ENCODE data around the gene EEF2K. TPM values are rescaled to one million over a fixed set of nuclear protein-coding genes. Genes with fewer than 3 reads are reported as not detected.

Gene EEF2K
- polyA plus RNA-seq, 3 donors: 0.85 to 6.5 (median 1.7) TPM

- no peaks in the 10 kb centered on the region for H3K79me2 ChIP-seq (ENCODE audit: insufficient read depth, low read length)
- H3K9me3 ChIP-seq (replicated peaks in 1 of 2; ENCODE audit: control insufficient read depth in 1 of 2, insufficient read depth in 1 of 2, low read length in 2 of 2): no peaks in the 10 kb centered on the region
- intact Hi-C loops (cut with micrococcal nuclease): no loop called here
- no peaks in the 10 kb centered on the region for H3K36me3 Mint-ChIP-seq
- no peak for TF ChIP-seq CTCF (IDR thresholded peaks at IDR 0.05)
- H3K27ac ChIP-seq (ENCODE audit: low read depth in 1 of 2, low read length in 2 of 2): no peak overlapping the region
- no peaks in the 10 kb centered on the region for H3K27me3 ChIP-seq (ENCODE audit: control insufficient read depth in 2 of 2, insufficient read depth in 2 of 2, low read length in 2 of 2)
- no peaks in the 10 kb centered on the region for H3K36me3 ChIP-seq (replicated peaks in 1 of 2; ENCODE audit: control insufficient read depth in 1 of 2, insufficient read depth in 2 of 2, low read length in 2 of 2)
- no peak overlapping the region for H3K9ac ChIP-seq (ENCODE audit: insufficient read depth, low read length, poor library complexity, severe bottlenecking)
- no peak for DNase-seq
- H3K4me1 ChIP-seq (ENCODE audit: control insufficient read depth in 1 of 2, insufficient read depth in 2 of 2, low read length in 2 of 2): no peaks in the 10 kb centered on the region
- H4K20me1 ChIP-seq (ENCODE audit: insufficient read depth, low read length): no peaks in the 10 kb centered on the region
- peaks cover 5 to 9% (median 8%) of the 10 kb centered on the region in 3 donors for H3K27me3 Mint-ChIP-seq (ENCODE audit: low read depth in 3 of 3)
- no peak overlapping the region for H3K4me2 ChIP-seq (replicated peaks; ENCODE audit: extremely low read depth, low read length, poor library complexity, severe bottlenecking)
- no peaks in the 10 kb centered on the region for H3K4me1 Mint-ChIP-seq
- H3K9me3 Mint-ChIP-seq: no peaks in the 10 kb centered on the region
- H2AFZ ChIP-seq (ENCODE audit: insufficient read depth, low read depth, low read length, poor library complexity, severe bottlenecking): no peak overlapping the region
- H3K4me3 ChIP-seq (replicated peaks in 1 of 3; ENCODE audit: low read depth in 2 of 3, low read length in 3 of 3): no peak overlapping the region
- 96% methylated on average over 4 of the region's 5 CpGs for WGBS (ENCODE audit: insufficient coverage)
- no peak overlapping the region for H3K4me3 Mint-ChIP-seq
- no peak overlapping the region for H3K27ac Mint-ChIP-seq
Measured at GRCh38 chr16:22183335-22183734, 22.7 kb upstream of the EEF2K start.

- H3K4me3 Mint-ChIP-seq: no peak overlapping the region
- H3K27ac Mint-ChIP-seq: no peak overlapping the region
- 96% methylated on average over 8 of the region's 11 CpGs for WGBS (ENCODE audit: insufficient coverage)
Measured at GRCh38 chr16:22183901-22184614, 22.0 kb upstream of the EEF2K start.

More at GRCh38 chr16:22183901-22184614, 22.0 kb upstream of the EEF2K start:
- DNase-seq: no peak
- no peak overlapping the region for H3K4me2 ChIP-seq (replicated peaks; ENCODE audit: extremely low read depth, low read length, poor library complexity, severe bottlenecking)
- no peaks in the 10 kb centered on the region for H3K27me3 ChIP-seq (ENCODE audit: control insufficient read depth in 2 of 2, insufficient read depth in 2 of 2, low read length in 2 of 2)
- Mint-ChIP-seq H3K4me1 (peaks cover 7% of the 10 kb centered on the region), H3K27me3 (ENCODE audit: low read depth in 3 of 3) (peaks cover 5 to 9% (median 8%) of the 10 kb centered on the region in 3 donors), H3K9me3 (no peaks in the 10 kb centered on the region), H3K36me3 (no peaks in the 10 kb centered on the region)
- intact Hi-C loops (cut with micrococcal nuclease): no loop called here
- H3K4me3 ChIP-seq (replicated peaks in 1 of 3; ENCODE audit: low read depth in 2 of 3, low read length in 3 of 3): no peak overlapping the region
- H3K9me3 ChIP-seq (replicated peaks in 1 of 2; ENCODE audit: control insufficient read depth in 1 of 2, insufficient read depth in 1 of 2, low read length in 2 of 2): no peaks in the 10 kb centered on the region
- no peaks in the 10 kb centered on the region for H4K20me1 ChIP-seq (ENCODE audit: insufficient read depth, low read length)
- H3K4me1 ChIP-seq (ENCODE audit: control insufficient read depth in 1 of 2, insufficient read depth in 2 of 2, low read length in 2 of 2): peaks cover 5% of the 10 kb centered on the region in 2 donors
- no peak for TF ChIP-seq CTCF (IDR thresholded peaks at IDR 0.05)
- no peak overlapping the region for H3K9ac ChIP-seq (ENCODE audit: insufficient read depth, low read length, poor library complexity, severe bottlenecking)
- H3K36me3 ChIP-seq (replicated peaks in 1 of 2; ENCODE audit: control insufficient read depth in 1 of 2, insufficient read depth in 2 of 2, low read length in 2 of 2): no peaks in the 10 kb centered on the region
- H3K27ac ChIP-seq (ENCODE audit: low read depth in 1 of 2, low read length in 2 of 2): no peak overlapping the region
- H3K79me2 ChIP-seq (ENCODE audit: insufficient read depth, low read length): no peaks in the 10 kb centered on the region
- no peak overlapping the region for H2AFZ ChIP-seq (ENCODE audit: insufficient read depth, low read depth, low read length, poor library complexity, severe bottlenecking)

All from CD14-positive monocyte (primary cell).